Mammary epithelial cell (primary cell): ENCODE results near the gene SERPINA10.

Experiments used
- EZH2 ChIP-seq: IDR thresholded peaks from 2 replicates; pipeline ENCODE4 v1.6.1; 2012; ENCODE audit warnings: low read length, inconsistent platforms, borderline replicate concordance
- TF ChIP-seq, protein P1 (sequence below), 2 donors: IDR thresholded peaks in 1 of 2; conservative IDR thresholded peaks in 1 of 2; 2 replicates each; pipeline ENCODE4 v1.5.1; 2011 to 2012; ENCODE audit warnings: inconsistent platforms in 2 of 2, low read length in 2 of 2, mild to moderate bottlenecking in 2 of 2, control low read depth in 1 of 2, low read depth in 1 of 2; ENCODE audit not compliant: insufficient read depth in 1 of 2; ENCODE audit errors: extremely low read depth in 1 of 2

DNA sequence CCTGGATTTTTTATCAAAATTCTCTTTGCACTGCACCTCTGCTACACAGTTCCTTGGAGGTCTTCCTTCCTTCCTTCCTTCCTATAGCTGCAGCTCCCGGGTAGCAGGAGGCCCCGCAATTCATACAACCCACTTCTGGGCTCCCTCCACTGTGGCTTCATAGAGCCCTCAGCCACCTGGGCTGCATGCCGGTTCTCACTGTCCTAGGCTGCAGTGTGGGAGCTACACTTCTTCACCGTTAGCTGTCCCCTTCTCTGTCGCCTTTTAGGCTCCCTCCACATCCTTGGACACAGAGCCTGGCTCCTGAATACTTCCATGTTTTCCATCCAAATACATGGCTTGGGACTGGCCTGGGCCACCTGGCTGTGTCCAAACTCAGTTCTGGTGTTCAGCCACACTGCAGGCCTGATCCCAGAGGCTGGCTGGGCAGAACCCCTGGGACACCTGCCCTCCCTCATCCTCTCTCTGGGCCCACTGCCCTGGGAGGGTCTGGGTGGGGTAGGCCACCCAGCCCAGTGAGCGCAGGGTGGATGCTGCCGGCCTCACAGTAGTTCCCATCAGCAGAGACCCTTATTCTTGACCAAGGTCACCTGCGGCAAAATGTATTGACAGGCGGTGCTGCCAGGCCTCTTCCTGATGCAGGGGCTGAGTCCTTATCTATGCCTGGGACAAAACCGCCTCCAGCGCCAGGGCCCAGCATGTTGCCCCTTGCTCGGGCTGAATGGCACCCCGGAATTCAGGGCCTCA, 1.7 kb downstream of the SERPINA10 start:
- TF ChIP-seq, protein P1, sequence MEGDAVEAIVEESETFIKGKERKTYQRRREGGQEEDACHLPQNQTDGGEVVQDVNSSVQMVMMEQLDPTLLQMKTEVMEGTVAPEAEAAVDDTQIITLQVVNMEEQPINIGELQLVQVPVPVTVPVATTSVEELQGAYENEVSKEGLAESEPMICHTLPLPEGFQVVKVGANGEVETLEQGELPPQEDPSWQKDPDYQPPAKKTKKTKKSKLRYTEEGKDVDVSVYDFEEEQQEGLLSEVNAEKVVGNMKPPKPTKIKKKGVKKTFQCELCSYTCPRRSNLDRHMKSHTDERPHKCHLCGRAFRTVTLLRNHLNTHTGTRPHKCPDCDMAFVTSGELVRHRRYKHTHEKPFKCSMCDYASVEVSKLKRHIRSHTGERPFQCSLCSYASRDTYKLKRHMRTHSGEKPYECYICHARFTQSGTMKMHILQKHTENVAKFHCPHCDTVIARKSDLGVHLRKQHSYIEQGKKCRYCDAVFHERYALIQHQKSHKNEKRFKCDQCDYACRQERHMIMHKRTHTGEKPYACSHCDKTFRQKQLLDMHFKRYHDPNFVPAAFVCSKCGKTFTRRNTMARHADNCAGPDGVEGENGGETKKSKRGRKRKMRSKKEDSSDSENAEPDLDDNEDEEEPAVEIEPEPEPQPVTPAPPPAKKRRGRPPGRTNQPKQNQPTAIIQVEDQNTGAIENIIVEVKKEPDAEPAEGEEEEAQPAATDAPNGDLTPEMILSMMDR (conservative IDR thresholded peaks at IDR 0.05 in 1 of 2, IDR thresholded peaks at IDR 0.05 in 1 of 2; ENCODE audit: extremely low read depth in 1 of 2, insufficient read depth in 1 of 2, low read depth in 1 of 2, low read length in 2 of 2), result no peak
- TF ChIP-seq EZH2, result no peak
